ENCODE results near the gene ZNF407. TPM values are rescaled to one million over a fixed set of nuclear protein-coding genes. Genes with fewer than 3 reads are reported as not detected.

Gene ZNF407
- polyA plus RNA-seq, 1 experiment = 5.8 TPM

- Histone ChIP-seq H3K27me3 (ENCODE audit: control insufficient read depth, insufficient read depth, low read length) (no peaks in the 10 kb centered on the region), H3K27ac (ENCODE audit: low read depth, low read length) (no peak overlapping the region), H3K9me3 (ENCODE audit: control insufficient read depth, insufficient read depth, low read length) (no peaks in the 10 kb centered on the region; the same call in 1 of the 2 replicates), H3K4me3 (ENCODE audit: low read depth, low read length) (no peak overlapping the region)
- DNase-seq (ENCODE audit: low read depth, low spot score) = no peak
- ChIA-PET CTCF (no interaction called here), POLR2A (no interaction called here)
- no peak for TF ChIP-seq CTCF (IDR thresholded peaks at IDR 0.05; ENCODE audit: low read depth, low read length)
These were observed 37.7 kb downstream of the ZNF407 start for GRCh38 chr18:74635224-74635975.

- POLR2A ChIA-PET = no interaction called here
- Histone ChIP-seq H3K27me3 (ENCODE audit: control insufficient read depth, insufficient read depth, low read length) (no peaks in the 10 kb centered on the region), H3K27ac (ENCODE audit: low read depth, low read length) (no peak overlapping the region), H3K4me3 (ENCODE audit: low read depth, low read length) (no peak overlapping the region), H3K9me3 (ENCODE audit: control insufficient read depth, insufficient read depth, low read length) (no peaks in the 10 kb centered on the region; the same call in 1 of the 2 replicates)
- CTCF ChIA-PET = interaction anchor here (0.7 to 1.2 kb wide), 2 partner anchors 9 to 16 kb away, joined by 3 to 4 read pairs; no protein-coding TSS in a partner anchor
- TF ChIP-seq CTCF (IDR thresholded peaks at IDR 0.05; ENCODE audit: low read depth, low read length) = no peak
- DNase-seq (ENCODE audit: low read depth, low spot score) = no peak
These were observed 39.4 kb downstream of the ZNF407 start for GRCh38 chr18:74637070-74637469.

- ChIA-PET CTCF (no interaction called here), POLR2A (no interaction called here)
- Histone ChIP-seq H3K9me3 (ENCODE audit: control insufficient read depth, insufficient read depth, low read length) (no peaks in the 10 kb centered on the region), H3K27me3 (ENCODE audit: control insufficient read depth, insufficient read depth, low read length) (no peaks in the 10 kb centered on the region), H3K4me3 (ENCODE audit: low read depth, low read length) (no peak overlapping the region), H3K27ac (ENCODE audit: low read depth, low read length) (no peak overlapping the region)
- no peak for DNase-seq (ENCODE audit: low read depth, low spot score)
- TF ChIP-seq CTCF (IDR thresholded peaks at IDR 0.05; ENCODE audit: low read depth, low read length) = no peak
These were observed 40.5 kb downstream of the ZNF407 start for GRCh38 chr18:74638210-74638609.

GRCh38 chr18:74644713-74645112 is 47.0 kb downstream of the ZNF407 start:
- CTCF ChIA-PET = no interaction called here
- no peak overlapping the region for H3K27ac ChIP-seq (ENCODE audit: low read depth, low read length)
- TF ChIP-seq CTCF (IDR thresholded peaks at IDR 0.05; ENCODE audit: low read depth, low read length) = no peak
- H3K27me3 ChIP-seq (ENCODE audit: control insufficient read depth, insufficient read depth, low read length) = no peaks in the 10 kb centered on the region
- POLR2A ChIA-PET = no interaction called here
- H3K4me3 ChIP-seq (ENCODE audit: low read depth, low read length) = no peak overlapping the region
- no peak for DNase-seq (ENCODE audit: low read depth, low spot score)
- no peaks in the 10 kb centered on the region for H3K9me3 ChIP-seq (ENCODE audit: control insufficient read depth, insufficient read depth, low read length)

GRCh38 chr18:74645679-74646078 is 48.0 kb downstream of the ZNF407 start:
- CTCF ChIA-PET = interaction anchor here (0.9 to 1.3 kb wide), 3 partner anchors 9 to 396 kb away, joined by 3 to 5 read pairs (median 3); no protein-coding TSS in a partner anchor
- no peak for DNase-seq (ENCODE audit: low read depth, low spot score)
- Histone ChIP-seq H3K27me3 (ENCODE audit: control insufficient read depth, insufficient read depth, low read length) (no peaks in the 10 kb centered on the region), H3K4me3 (ENCODE audit: low read depth, low read length) (no peak overlapping the region), H3K27ac (ENCODE audit: low read depth, low read length) (no peak overlapping the region), H3K9me3 (ENCODE audit: control insufficient read depth, insufficient read depth, low read length) (no peaks in the 10 kb centered on the region)
- POLR2A ChIA-PET = no interaction called here
- no peak for TF ChIP-seq CTCF (IDR thresholded peaks at IDR 0.05; ENCODE audit: low read depth, low read length)
